ENCODE data around the gene AOPEP.

DNA sequence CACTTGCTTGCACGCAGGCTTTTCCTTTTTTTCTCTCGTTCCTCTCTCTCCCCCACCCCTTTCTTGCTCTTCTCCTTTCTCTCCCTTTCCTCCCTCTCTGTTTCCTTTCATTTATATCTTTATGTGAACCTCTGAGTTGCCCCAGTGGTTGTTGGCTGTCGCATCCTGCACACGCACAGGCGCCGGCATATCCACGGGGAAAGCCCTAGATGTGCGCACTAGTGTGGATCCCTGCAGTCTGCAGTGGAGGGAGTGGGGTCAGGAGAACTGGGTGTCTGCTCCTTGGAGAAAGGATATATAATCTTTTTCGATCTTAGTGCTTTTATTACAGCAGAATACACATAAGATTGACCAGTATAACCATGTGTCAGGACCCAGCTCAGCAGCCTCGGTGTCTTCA lies 367.5 kb downstream of the AOPEP start:
- TF ChIP-seq POLR2A (IDR thresholded peaks at IDR 0.05) (no peak), POLR2AphosphoS5 (IDR thresholded peaks at IDR 0.05) (no peak)
- TF ChIP-seq, protein P1, sequence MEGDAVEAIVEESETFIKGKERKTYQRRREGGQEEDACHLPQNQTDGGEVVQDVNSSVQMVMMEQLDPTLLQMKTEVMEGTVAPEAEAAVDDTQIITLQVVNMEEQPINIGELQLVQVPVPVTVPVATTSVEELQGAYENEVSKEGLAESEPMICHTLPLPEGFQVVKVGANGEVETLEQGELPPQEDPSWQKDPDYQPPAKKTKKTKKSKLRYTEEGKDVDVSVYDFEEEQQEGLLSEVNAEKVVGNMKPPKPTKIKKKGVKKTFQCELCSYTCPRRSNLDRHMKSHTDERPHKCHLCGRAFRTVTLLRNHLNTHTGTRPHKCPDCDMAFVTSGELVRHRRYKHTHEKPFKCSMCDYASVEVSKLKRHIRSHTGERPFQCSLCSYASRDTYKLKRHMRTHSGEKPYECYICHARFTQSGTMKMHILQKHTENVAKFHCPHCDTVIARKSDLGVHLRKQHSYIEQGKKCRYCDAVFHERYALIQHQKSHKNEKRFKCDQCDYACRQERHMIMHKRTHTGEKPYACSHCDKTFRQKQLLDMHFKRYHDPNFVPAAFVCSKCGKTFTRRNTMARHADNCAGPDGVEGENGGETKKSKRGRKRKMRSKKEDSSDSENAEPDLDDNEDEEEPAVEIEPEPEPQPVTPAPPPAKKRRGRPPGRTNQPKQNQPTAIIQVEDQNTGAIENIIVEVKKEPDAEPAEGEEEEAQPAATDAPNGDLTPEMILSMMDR (IDR thresholded peaks at IDR 0.05), result no peak

Data from suprapubic skin (tissue), 4 donors.